Upper lobe of right lung (tissue), 1 donor: ENCODE results near the gene RC3H1. TPM values are rescaled to one million over a fixed set of nuclear protein-coding genes. Genes with fewer than 3 reads are reported as not detected.

Source experiments
- ATAC-seq: fragments of 200-7000 bp; cut with Tn5 transposase; one replicate; pipeline ENCODE4 v1.9.1; 2020; ENCODE audit warnings: mild to moderate bottlenecking, moderate library complexity
- DNase-seq: peaks from one replicate; pipeline ENCODE4 v3.0.0-alpha.2; 2020
- H3K27ac ChIP-seq: fragments of 200-600 bp; one replicate; pipeline ENCODE4 v1.8.0; 2022
- H3K27me3 ChIP-seq: fragments of 200-600 bp; one replicate; pipeline ENCODE4 v1.8.0; 2022; ENCODE audit warnings: mild to moderate bottlenecking
- H3K36me3 ChIP-seq: fragments of 200-600 bp; one replicate; pipeline ENCODE4 v1.8.0; 2022
- H3K4me1 ChIP-seq: fragments of 200-600 bp; one replicate; pipeline ENCODE4 v1.8.0; 2022
- H3K4me3 ChIP-seq: fragments of 200-600 bp; one replicate; pipeline ENCODE4 v1.8.0; 2022; ENCODE audit warnings: mild to moderate bottlenecking
- H3K9me3 ChIP-seq: fragments of 200-600 bp; one replicate; pipeline ENCODE4 v1.8.0; 2022
- CTCF ChIP-seq: fragments of 200-600 bp; IDR thresholded peaks from one replicate; pipeline ENCODE4 v1.8.0; 2022; ENCODE audit warnings: antibody characterized with exemption
- intact Hi-C: fragments of 100-400 bp; cut with DNase I; formaldehyde crosslinking; loops from one replicate; pipeline ENCODE4 v1.11.0; 2022
- total RNA-seq: library from RNA; stranded (reverse); fragmentation: NEBNext Ultra II Directional; extraction: Animal tissue kit (Norgen Biotek cat#: 25700); gene quantifications from one replicate; pipeline ENCODE4 v1.2.1, GENCODE V29; 2021
- donor health status: DM: no; HTN: yes; CAD: no; lungs with severe emphysema.

RC3H1 gene
- total RNA-seq, 1 donor from 2014 or later = 36.5 TPM

GRCh38 chr1:173886746-173887611, 135.2 kb downstream of the RC3H1 start:
- H3K27me3 ChIP-seq = no peaks in the 10 kb centered on the region
- H3K4me3 ChIP-seq = no peak overlapping the region
- no peak for TF ChIP-seq CTCF
- intact Hi-C loops = no loop called here
- H3K4me1 ChIP-seq = no peaks in the 10 kb centered on the region
- no peak for ATAC-seq
- H3K36me3 ChIP-seq = peaks cover 25% of the 10 kb centered on the region
- H3K27ac ChIP-seq = no peak overlapping the region
- no peaks in the 10 kb centered on the region for H3K9me3 ChIP-seq
- no peak for DNase-seq

GRCh38 chr1:173884701-173885100, 137.5 kb downstream of the RC3H1 start:
- no peak for DNase-seq
- H3K27me3 ChIP-seq = no peaks in the 10 kb centered on the region
- no peaks in the 10 kb centered on the region for H3K4me1 ChIP-seq
- no peaks in the 10 kb centered on the region for H3K9me3 ChIP-seq
- H3K36me3 ChIP-seq = peaks cover 30% of the 10 kb centered on the region
- intact Hi-C loops = no loop called here
- H3K4me3 ChIP-seq = no peak overlapping the region
- H3K27ac ChIP-seq = no peak overlapping the region
- ATAC-seq = no peak
- no peak for TF ChIP-seq CTCF

Other genes with a start within 250 kb of the RC3H1 start
- 14.6 TPM for gene DARS2, start 197.7 kb downstream of the RC3H1 start, total RNA-seq
- gene CENPL, start 197.5 kb downstream of the RC3H1 start, total RNA-seq = 4.3 TPM
- 310 TPM for gene GAS5, start 154.4 kb downstream of the RC3H1 start, total RNA-seq
- 14.7 TPM for gene ZBTB37, start 154.0 kb downstream of the RC3H1 start, total RNA-seq
- not detected for gene SERPINC1, start 105.0 kb downstream of the RC3H1 start, total RNA-seq
- 80.6 TPM for gene RABGAP1L, start 137.2 kb upstream of the RC3H1 start, total RNA-seq